GM12891 (cell line): ENCODE results near the gene PRL.

Experiments used
- POLR2A ChIP-seq: IDR thresholded peaks from 2 replicates; pipeline ENCODE4 v1.6.1; 2011; ENCODE audit warnings: low read depth, low read length, control low read depth
- POLR2AphosphoS5 ChIP-seq: IDR thresholded peaks from 2 replicates; pipeline ENCODE4 v1.6.1; 2011; ENCODE audit warnings: low read depth, low read length, control low read depth
- POU2F2 ChIP-seq: IDR thresholded peaks from 2 replicates; pipeline ENCODE4 v1.6.1; 2011; ENCODE audit warnings: low read depth, mild to moderate bottlenecking, control low read depth, low read length, moderate library complexity

GRCh38 chr6:22271081-22271480 is 25.8 kb downstream of the PRL start:
- no peak for TF ChIP-seq POLR2A
- TF ChIP-seq POLR2AphosphoS5 = no peak
- no peak for TF ChIP-seq POU2F2
